ENCODE measurements around the gene CHPF. TPM values are rescaled to one million over a fixed set of nuclear protein-coding genes. Genes with fewer than 3 reads are reported as not detected.
A peak's percentile ranks its signal among the peaks of the same experiment; 100 is the strongest.

The CHPF gene
- total RNA-seq, 1 experiment from 2014 or later: 104 TPM

DNA sequence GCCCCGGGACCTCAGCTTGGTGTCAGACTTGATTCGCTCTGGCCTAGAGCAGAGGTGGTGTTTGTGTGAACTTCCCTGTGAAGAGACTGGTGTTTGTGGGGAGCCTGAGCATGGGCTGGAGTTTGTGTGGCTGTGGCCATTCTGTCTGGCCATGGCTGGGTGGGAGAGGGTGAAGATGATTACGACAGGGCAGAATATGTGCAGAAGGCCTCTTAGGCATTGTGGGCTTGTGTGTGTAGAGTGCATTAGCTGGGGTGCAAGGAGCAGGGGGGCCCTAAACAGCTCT is 17.2 kb upstream of the CHPF start:
- Histone ChIP-seq H3K36me3 (replicated peaks; ENCODE audit: control insufficient read depth, insufficient read depth, low read length) (peaks cover 10% of the 10 kb centered on the region), H3K4me3 (ENCODE audit: insufficient read depth, low read depth, low read length) (no peak overlapping the region), H3K27me3 (ENCODE audit: control insufficient read depth, insufficient read depth, low read length) (no peaks in the 10 kb centered on the region)
- no peak for DNase-seq

DNA sequence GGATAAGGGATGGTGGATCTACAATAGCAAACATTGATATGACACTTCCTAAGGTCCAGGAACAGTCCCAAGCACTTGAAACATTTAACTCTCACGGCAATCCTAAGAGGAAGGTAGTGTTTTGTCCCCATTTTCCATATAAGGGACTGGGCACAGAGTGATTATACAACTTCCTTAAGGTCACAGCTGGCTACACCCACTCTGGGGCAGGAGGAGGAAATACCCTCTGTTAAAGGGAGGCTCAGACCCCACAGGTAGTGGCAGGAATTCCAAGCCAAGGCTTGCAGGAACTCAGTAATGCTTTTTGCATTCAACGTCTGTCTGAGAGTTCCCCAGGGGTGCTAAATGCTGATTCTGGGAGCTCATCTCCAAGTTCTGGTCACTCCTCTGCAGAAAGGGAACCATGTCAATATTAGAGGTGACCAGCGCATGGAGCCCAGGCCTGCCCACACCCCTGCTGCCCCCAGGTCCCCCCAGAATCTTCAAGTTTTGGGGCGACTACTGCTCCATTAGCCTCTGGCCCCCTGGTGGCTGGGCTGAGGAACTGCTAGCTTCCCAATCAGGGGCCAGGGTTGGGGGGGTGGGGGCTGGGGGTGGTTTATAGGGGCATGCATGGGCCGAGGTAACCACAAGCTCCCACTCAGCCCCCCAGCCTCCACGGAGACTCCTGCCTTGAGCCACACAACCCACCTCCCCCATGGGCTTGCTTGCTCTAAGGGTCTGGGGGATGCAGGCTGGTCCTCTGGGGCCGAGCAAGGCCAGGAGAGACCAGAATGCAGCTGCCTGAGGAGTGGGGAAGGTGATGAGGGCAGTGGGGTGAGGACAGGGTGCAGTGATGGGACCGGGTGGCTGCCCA is 16.7 kb upstream of the CHPF start:
- peaks cover 10% of the 10 kb centered on the region for H3K36me3 ChIP-seq (replicated peaks; ENCODE audit: control insufficient read depth, insufficient read depth, low read length)
- no peak overlapping the region for H3K4me3 ChIP-seq (ENCODE audit: insufficient read depth, low read depth, low read length)
- H3K27me3 ChIP-seq (ENCODE audit: control insufficient read depth, insufficient read depth, low read length): no peaks in the 10 kb centered on the region
- DNase-seq: peak; percentile 93

DNA sequence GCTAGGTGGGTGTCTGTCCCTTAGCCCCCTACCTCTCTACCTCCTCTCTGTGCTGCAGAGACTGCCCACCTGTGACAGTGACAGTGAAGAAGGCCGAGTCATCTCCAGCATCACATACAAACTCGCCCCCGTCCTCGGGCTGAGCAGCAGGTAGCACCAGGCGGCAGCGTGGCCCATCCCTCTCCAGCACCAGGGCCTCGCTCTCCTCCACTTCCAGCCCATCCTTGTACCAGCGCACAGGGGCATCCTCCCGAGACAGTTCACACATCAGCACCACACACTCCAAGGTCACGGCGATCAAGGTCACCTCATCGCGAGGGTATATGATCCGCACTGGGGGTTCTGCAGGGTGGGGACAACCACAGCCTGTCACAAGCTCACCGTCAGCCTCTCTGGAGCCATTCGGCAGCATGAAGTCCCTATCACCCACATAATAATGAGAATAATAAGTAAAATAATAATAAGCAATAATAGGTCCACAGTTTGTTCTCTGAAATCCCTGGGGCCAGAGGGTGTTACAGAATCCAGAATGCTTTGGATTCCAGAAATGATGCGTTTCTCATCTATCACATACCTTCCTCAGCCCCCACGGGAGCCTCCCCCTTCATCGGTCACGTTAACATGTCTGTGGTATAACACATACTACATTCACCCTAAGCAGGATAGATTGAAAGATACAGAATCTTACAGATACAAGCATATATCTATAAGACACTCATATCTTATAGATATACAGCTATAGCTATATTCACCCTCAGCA is 15.7 kb upstream of the CHPF start:
- H3K27me3 ChIP-seq (ENCODE audit: control insufficient read depth, insufficient read depth, low read length): no peaks in the 10 kb centered on the region
- no peak overlapping the region for H3K4me3 ChIP-seq (ENCODE audit: insufficient read depth, low read depth, low read length)
- peaks cover 10% of the 10 kb centered on the region for H3K36me3 ChIP-seq (replicated peaks; ENCODE audit: control insufficient read depth, insufficient read depth, low read length)
- no peak for DNase-seq

- peaks cover 1% of the 10 kb centered on the region for H3K36me3 ChIP-seq (replicated peaks; ENCODE audit: control insufficient read depth, insufficient read depth, low read length)
Observed at GRCh38 chr2:219557791-219558785, 14.5 kb upstream of the CHPF start.

DNA sequence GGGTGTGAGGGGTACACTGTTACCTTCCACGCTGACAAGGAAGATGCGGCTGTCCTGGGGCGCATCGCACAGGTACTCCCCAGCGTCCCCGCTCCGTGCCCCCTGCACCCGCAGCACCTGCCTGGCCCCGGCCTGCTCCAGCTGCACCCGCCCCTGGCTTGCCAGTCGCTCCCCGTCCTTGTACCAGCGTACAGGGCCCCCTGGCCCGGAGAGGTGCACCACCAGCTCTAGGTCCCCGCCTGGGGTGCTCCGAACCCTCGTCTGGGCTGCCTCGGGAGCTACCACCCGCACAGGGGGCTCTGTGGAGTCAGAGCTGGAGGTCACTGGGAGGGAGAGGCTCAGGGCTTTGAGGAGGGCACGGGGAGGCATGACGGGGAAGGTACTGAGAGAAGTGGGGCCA is 13.7 kb upstream of the CHPF start:
- no peak for DNase-seq
- H3K4me3 ChIP-seq (ENCODE audit: insufficient read depth, low read depth, low read length): no peak overlapping the region
- peaks cover 1% of the 10 kb centered on the region for H3K36me3 ChIP-seq (replicated peaks; ENCODE audit: control insufficient read depth, insufficient read depth, low read length)
- H3K27me3 ChIP-seq (ENCODE audit: control insufficient read depth, insufficient read depth, low read length): peaks cover 10% of the 10 kb centered on the region

More at GRCh38 chr2:219557791-219558785, 14.5 kb upstream of the CHPF start:
- Histone ChIP-seq H3K27me3 (ENCODE audit: control insufficient read depth, insufficient read depth, low read length) (peaks cover 6% of the 10 kb centered on the region), H3K4me3 (ENCODE audit: insufficient read depth, low read depth, low read length) (no peak overlapping the region)
- no peak for DNase-seq

DNA sequence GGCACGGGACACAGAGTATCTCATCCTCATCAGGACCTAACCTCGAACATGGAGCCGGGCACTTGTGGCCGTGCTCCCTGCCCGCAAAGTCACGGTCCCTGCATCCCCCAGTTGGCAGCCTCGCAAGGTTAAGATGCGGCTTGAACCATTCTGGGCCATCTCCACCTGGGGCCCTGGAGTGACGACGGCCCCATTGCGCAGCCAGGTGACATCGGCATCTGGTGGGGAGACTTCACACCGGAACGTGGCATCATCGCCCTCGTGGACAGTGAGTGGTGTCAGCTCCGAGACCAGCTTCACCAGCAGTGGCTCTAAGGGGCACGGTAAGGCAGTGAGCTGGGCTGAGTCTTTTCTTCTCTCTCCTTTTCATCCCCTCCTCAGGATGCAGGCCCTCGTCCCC is 12.8 kb upstream of the CHPF start:
- peaks cover 13% of the 10 kb centered on the region for H3K27me3 ChIP-seq (ENCODE audit: control insufficient read depth, insufficient read depth, low read length)
- DNase-seq: no peak
- H3K36me3 ChIP-seq (replicated peaks; ENCODE audit: control insufficient read depth, insufficient read depth, low read length): peaks cover 1% of the 10 kb centered on the region
- H3K4me3 ChIP-seq (ENCODE audit: insufficient read depth, low read depth, low read length): no peak overlapping the region

DNA sequence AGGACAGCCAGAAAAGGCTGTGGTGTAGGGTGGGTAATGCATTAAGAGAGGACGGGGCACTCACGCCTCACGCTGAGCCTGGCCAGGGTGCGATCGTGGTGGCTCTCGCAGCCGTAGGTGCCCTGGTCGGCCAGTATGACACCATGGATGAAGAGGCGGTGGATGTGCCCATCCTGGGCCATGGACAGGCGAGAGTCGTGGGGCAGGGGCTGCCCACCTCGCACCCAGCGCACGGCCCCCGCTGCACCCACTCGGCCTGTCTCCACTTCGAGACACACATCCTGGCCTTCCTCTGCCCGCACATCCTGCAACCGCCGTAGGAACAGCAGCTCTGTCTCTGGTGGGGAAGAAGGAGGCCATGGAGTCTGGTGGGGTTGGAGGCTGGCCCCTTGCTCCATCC is 12.3 kb upstream of the CHPF start:
- peaks cover 1% of the 10 kb centered on the region for H3K36me3 ChIP-seq (replicated peaks; ENCODE audit: control insufficient read depth, insufficient read depth, low read length)
- peaks cover 15% of the 10 kb centered on the region for H3K27me3 ChIP-seq (ENCODE audit: control insufficient read depth, insufficient read depth, low read length)
- no peak for DNase-seq
- H3K4me3 ChIP-seq (ENCODE audit: insufficient read depth, low read depth, low read length): no peak overlapping the region

- peaks cover 3% of the 10 kb centered on the region for H3K36me3 ChIP-seq (replicated peaks; ENCODE audit: control insufficient read depth, insufficient read depth, low read length)
- H3K27me3 ChIP-seq (ENCODE audit: control insufficient read depth, insufficient read depth, low read length): peaks cover 16% of the 10 kb centered on the region
- DNase-seq: no peak
- H3K4me3 ChIP-seq (ENCODE audit: insufficient read depth, low read depth, low read length): no peak overlapping the region
Observed at GRCh38 chr2:219554350-219554749, 10.7 kb upstream of the CHPF start.

DNA sequence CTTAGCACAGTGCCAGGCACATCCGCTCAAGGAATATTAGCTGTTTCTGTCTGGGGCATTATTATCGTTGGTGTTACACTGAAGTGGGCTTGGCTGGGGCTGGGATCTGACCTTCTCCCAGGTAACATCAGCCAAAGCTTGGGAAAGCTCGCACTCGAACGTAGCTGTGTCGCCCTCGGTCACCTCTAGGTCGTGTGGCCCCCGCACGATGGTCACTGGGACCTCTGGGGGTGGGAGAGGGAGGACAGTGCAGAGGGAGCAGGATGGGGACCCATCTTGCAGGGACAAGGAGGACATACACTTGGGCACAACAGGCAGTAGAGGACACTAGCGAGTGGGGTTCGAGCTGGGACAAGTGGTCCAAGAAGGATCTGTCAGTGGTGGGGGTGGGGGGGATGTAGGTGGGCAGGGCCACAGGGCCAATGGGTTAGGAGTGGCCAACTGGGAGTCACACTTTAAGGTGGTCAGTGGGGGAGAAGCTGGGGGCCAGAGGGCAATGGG is 9.9 kb upstream of the CHPF start:
- Histone ChIP-seq H3K36me3 (replicated peaks; ENCODE audit: control insufficient read depth, insufficient read depth, low read length) (peaks cover 4% of the 10 kb centered on the region), H3K27me3 (ENCODE audit: control insufficient read depth, insufficient read depth, low read length) (peaks cover 16% of the 10 kb centered on the region), H3K4me3 (ENCODE audit: insufficient read depth, low read depth, low read length) (no peak overlapping the region)
- no peak for DNase-seq

DNA sequence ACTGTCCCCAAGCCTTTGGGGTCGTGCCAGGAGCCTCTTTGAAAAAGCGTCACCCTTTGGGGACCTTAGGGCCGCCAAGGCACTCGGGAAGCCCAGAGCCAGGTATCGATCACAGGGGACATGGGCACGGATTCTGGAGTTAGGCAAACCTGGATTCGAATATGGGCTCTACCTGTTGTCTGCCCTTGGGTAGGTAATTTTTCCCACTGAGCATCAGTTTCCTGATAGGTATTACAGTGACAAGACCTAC is 9.5 kb upstream of the CHPF start:
- Histone ChIP-seq H3K36me3 (replicated peaks; ENCODE audit: control insufficient read depth, insufficient read depth, low read length) (peaks cover 4% of the 10 kb centered on the region), H3K27me3 (ENCODE audit: control insufficient read depth, insufficient read depth, low read length) (peaks cover 16% of the 10 kb centered on the region), H3K4me3 (ENCODE audit: insufficient read depth, low read depth, low read length) (peak overlapping the region; percentile 76)
- DNase-seq: no peak

GRCh38 chr2:219552382-219553167 is 9.0 kb upstream of the CHPF start:
- Histone ChIP-seq H3K36me3 (replicated peaks; ENCODE audit: control insufficient read depth, insufficient read depth, low read length) (peaks cover 4% of the 10 kb centered on the region), H3K27me3 (ENCODE audit: control insufficient read depth, insufficient read depth, low read length) (peaks cover 16% of the 10 kb centered on the region), H3K4me3 (ENCODE audit: insufficient read depth, low read depth, low read length) (peak overlapping the region; percentile 76)
- DNase-seq: peak; percentile 99

- H3K27me3 ChIP-seq (ENCODE audit: control insufficient read depth, insufficient read depth, low read length): peaks cover 16% of the 10 kb centered on the region
- H3K4me3 ChIP-seq (ENCODE audit: insufficient read depth, low read depth, low read length): peak overlapping the region; percentile 76
- peaks cover 4% of the 10 kb centered on the region for H3K36me3 ChIP-seq (replicated peaks; ENCODE audit: control insufficient read depth, insufficient read depth, low read length)
- peak; percentile 92 for DNase-seq
Observed at GRCh38 chr2:219551441-219552381, 8.1 kb upstream of the CHPF start.

GRCh38 chr2:219549619-219550018 is 6.0 kb upstream of the CHPF start:
- Histone ChIP-seq H3K36me3 (replicated peaks; ENCODE audit: control insufficient read depth, insufficient read depth, low read length) (peaks cover 3% of the 10 kb centered on the region), H3K27me3 (ENCODE audit: control insufficient read depth, insufficient read depth, low read length) (peaks cover 20% of the 10 kb centered on the region), H3K4me3 (ENCODE audit: insufficient read depth, low read depth, low read length) (no peak overlapping the region)
- no peak for DNase-seq

All from H7 (cell line).